Endometrium (tissue), 2 donors: ENCODE measurements around the gene CEP41.

Experiments
- FAIRE-seq: peaks from 2 replicates; lab custom pipeline; 2012; peaks lifted over from hg19 to GRCh38; lab: Jason Lieb, UNC
- donor health status: control.
- donor health status: control.

CEP41 gene

GRCh38 chr7:130418306-130418705, 22.5 kb downstream of the CEP41 start:
- no peak for FAIRE-seq

- FAIRE-seq = no peak
Measured at GRCh38 chr7:130417213-130417612, 23.6 kb downstream of the CEP41 start.

GRCh38 chr7:130415006-130415405, 25.8 kb downstream of the CEP41 start:
- FAIRE-seq = no peak

- FAIRE-seq = no peak
Measured at GRCh38 chr7:130413201-130413600, 27.6 kb downstream of the CEP41 start.

- no peak for FAIRE-seq
Measured at GRCh38 chr7:130410868-130411541, 29.8 kb downstream of the CEP41 start.

GRCh38 chr7:130409712-130410072, 31.1 kb downstream of the CEP41 start:
- FAIRE-seq = no peak

- no peak for FAIRE-seq
Measured at GRCh38 chr7:130409067-130409711, 31.6 kb downstream of the CEP41 start.

GRCh38 chr7:130405003-130405402, 35.8 kb downstream of the CEP41 start:
- FAIRE-seq = no peak

- no peak for FAIRE-seq
Measured at GRCh38 chr7:130401578-130401977, 39.2 kb downstream of the CEP41 start.

- no peak for FAIRE-seq
Measured at GRCh38 chr7:130401101-130401500, 39.7 kb downstream of the CEP41 start.

- peak; percentile 64 for FAIRE-seq
Measured at GRCh38 chr7:130400120-130400572, 40.7 kb downstream of the CEP41 start.

GRCh38 chr7:130398526-130399090, 42.2 kb downstream of the CEP41 start:
- FAIRE-seq = no peak

GRCh38 chr7:130397758-130398073, 43.1 kb downstream of the CEP41 start:
- FAIRE-seq = no peak

GRCh38 chr7:130397051-130397757, 43.6 kb downstream of the CEP41 start:
- FAIRE-seq = no peak

GRCh38 chr7:130396109-130396508, 44.7 kb downstream of the CEP41 start:
- no peak for FAIRE-seq

- FAIRE-seq = peak; percentile 57
Measured at GRCh38 chr7:130395421-130395820, 45.4 kb downstream of the CEP41 start.

GRCh38 chr7:130394421-130395195, 46.2 kb downstream of the CEP41 start:
- FAIRE-seq = peak; percentile 33

GRCh38 chr7:130393841-130394411, 46.9 kb downstream of the CEP41 start:
- FAIRE-seq = no peak

- no peak for FAIRE-seq
Measured at GRCh38 chr7:130393101-130393561, 47.7 kb downstream of the CEP41 start.

GRCh38 chr7:130390486-130390885, 50.3 kb downstream of the CEP41 start:
- FAIRE-seq = no peak

- no peak for FAIRE-seq
Measured at GRCh38 chr7:130388671-130389070, 52.1 kb downstream of the CEP41 start.
